Type B pancreatic cell (in vitro differentiated cells): Measurements from ENCODE around the gene ZNF568. TPM values are rescaled to one million over a fixed set of nuclear protein-coding genes. Genes with fewer than 3 reads are reported as not detected.
A peak's percentile ranks its signal among the peaks of the same experiment; 100 is the strongest.

Experiments used
- DNase-seq: peaks from one replicate; pipeline ENCODE4 v3.0.0; 2021; ENCODE audit warnings: mixed read lengths; ENCODE audit not compliant: unreplicated experiment; ENCODE audit errors: extremely low spot score
- H3K27ac Mint-ChIP-seq: 2 replicates; pipeline ENCODE4 v1.8.0; 2021; ENCODE audit warnings: mild to moderate bottlenecking, mixed read lengths
- H3K27me3 Mint-ChIP-seq: 2 replicates; pipeline ENCODE4 v1.8.0; 2021; ENCODE audit warnings: mixed read lengths
- H3K36me3 Mint-ChIP-seq: 2 replicates; pipeline ENCODE4 v1.8.0; 2021; ENCODE audit warnings: mixed read lengths
- H3K4me1 Mint-ChIP-seq: one replicate; pipeline ENCODE4 v1.8.0; 2021; ENCODE audit warnings: mixed read lengths; ENCODE audit not compliant: unreplicated experiment
- H3K4me3 Mint-ChIP-seq: 2 replicates; pipeline ENCODE4 v1.8.0; 2021; ENCODE audit warnings: mild to moderate bottlenecking, mixed read lengths
- H3K9me3 Mint-ChIP-seq: 2 replicates; pipeline ENCODE4 v1.8.0; 2021; ENCODE audit warnings: mixed read lengths
- total RNA-seq: library from RNA; stranded (reverse); gene quantifications from 2 replicates; pipeline ENCODE4 v1.2.1, GENCODE V29; 2021; ENCODE audit warnings: low replicate concordance
- TF ChIP-seq, protein P1 (sequence below): fragments of 200-600 bp; sonication (generic); conservative IDR thresholded peaks from 2 replicates; pipeline ENCODE4 v1.5.0; 2021; ENCODE audit warnings: antibody characterized with exemption, mild to moderate bottlenecking

The ZNF568 gene
- total RNA-seq, 1 donor from 2014 or later: 10.5 TPM

DNA sequence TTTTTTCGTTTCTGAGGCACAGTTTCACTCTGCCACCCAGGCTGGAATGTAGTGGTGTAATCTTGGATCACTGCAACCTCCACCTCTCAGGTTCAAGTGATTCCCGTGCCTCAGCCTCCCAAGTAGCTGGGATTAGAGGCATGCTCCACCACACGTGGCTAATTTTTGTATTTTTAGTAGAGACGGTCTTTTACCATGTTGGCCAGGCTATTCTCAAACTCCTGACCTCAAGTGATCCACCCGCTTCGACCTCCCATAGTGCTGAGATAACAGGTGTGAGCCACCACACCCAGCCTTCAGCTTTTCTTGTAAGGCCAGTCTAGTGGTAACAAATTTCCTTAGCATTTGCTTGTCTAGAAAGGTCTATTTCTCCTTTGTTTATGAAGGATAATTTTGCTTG is 46.2 kb downstream of the ZNF568 start:
- DNase-seq: no peak
- Mint-ChIP-seq H3K4me3 (no peak overlapping the region), H3K27me3 (no peaks in the 10 kb centered on the region), H3K9me3 (peaks cover 21% of the 10 kb centered on the region), H3K27ac (no peak overlapping the region), H3K4me1 (no peaks in the 10 kb centered on the region), H3K36me3 (no peaks in the 10 kb centered on the region)
- TF ChIP-seq, protein P1, sequence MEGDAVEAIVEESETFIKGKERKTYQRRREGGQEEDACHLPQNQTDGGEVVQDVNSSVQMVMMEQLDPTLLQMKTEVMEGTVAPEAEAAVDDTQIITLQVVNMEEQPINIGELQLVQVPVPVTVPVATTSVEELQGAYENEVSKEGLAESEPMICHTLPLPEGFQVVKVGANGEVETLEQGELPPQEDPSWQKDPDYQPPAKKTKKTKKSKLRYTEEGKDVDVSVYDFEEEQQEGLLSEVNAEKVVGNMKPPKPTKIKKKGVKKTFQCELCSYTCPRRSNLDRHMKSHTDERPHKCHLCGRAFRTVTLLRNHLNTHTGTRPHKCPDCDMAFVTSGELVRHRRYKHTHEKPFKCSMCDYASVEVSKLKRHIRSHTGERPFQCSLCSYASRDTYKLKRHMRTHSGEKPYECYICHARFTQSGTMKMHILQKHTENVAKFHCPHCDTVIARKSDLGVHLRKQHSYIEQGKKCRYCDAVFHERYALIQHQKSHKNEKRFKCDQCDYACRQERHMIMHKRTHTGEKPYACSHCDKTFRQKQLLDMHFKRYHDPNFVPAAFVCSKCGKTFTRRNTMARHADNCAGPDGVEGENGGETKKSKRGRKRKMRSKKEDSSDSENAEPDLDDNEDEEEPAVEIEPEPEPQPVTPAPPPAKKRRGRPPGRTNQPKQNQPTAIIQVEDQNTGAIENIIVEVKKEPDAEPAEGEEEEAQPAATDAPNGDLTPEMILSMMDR: no peak

DNA sequence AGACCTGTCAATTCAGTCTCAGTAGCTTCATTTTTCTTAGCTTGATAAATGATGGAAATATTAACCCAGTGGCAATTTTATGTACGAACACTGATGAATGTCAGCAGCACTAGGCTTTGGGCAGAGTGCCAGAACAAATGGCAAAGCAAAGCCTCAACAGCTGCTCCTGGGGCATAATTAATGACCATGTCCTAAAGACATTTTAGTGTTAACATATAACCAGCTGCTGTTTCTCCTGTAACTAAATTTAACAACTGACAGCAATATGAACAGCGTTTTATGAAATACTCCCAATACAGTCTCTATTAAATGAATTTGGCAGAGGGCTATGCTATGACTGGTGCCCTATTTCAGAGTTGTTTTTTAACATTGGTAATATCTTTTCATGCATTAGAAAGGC is 47.1 kb downstream of the ZNF568 start:
- H3K9me3 Mint-ChIP-seq: peaks cover 16% of the 10 kb centered on the region
- no peaks in the 10 kb centered on the region for H3K27me3 Mint-ChIP-seq
- no peaks in the 10 kb centered on the region for H3K4me1 Mint-ChIP-seq
- TF ChIP-seq, protein P1: no peak
- H3K27ac Mint-ChIP-seq: no peak overlapping the region
- no peaks in the 10 kb centered on the region for H3K36me3 Mint-ChIP-seq
- no peak for DNase-seq
- no peak overlapping the region for H3K4me3 Mint-ChIP-seq

DNA sequence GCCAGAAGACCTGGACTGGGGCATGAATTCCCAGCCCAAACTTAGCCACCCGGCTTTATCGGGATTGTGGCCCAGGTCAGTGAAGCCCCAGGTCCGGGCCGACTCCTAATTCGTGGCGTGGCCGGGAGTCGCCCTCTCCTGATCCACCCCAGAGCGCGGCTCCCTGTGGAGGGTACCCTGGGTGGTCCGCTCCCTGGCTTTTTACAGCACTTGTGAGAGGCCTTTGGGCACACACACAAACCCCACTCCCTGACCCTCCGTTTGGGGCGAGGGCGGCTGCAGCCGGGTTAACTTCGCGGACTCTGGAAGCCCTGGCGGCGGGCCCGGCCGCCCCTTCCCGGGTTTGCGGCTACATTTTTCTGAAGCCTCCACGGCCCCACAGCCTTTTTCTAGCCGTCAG is 56.4 kb downstream of the ZNF568 start:
- H3K27me3 Mint-ChIP-seq: no peaks in the 10 kb centered on the region
- DNase-seq: no peak
- no peak overlapping the region for H3K27ac Mint-ChIP-seq
- TF ChIP-seq, protein P1: no peak
- no peaks in the 10 kb centered on the region for H3K4me1 Mint-ChIP-seq
- no peak overlapping the region for H3K4me3 Mint-ChIP-seq
- peaks cover under 1% of the 10 kb centered on the region for H3K36me3 Mint-ChIP-seq
- H3K9me3 Mint-ChIP-seq: no peaks in the 10 kb centered on the region

DNA sequence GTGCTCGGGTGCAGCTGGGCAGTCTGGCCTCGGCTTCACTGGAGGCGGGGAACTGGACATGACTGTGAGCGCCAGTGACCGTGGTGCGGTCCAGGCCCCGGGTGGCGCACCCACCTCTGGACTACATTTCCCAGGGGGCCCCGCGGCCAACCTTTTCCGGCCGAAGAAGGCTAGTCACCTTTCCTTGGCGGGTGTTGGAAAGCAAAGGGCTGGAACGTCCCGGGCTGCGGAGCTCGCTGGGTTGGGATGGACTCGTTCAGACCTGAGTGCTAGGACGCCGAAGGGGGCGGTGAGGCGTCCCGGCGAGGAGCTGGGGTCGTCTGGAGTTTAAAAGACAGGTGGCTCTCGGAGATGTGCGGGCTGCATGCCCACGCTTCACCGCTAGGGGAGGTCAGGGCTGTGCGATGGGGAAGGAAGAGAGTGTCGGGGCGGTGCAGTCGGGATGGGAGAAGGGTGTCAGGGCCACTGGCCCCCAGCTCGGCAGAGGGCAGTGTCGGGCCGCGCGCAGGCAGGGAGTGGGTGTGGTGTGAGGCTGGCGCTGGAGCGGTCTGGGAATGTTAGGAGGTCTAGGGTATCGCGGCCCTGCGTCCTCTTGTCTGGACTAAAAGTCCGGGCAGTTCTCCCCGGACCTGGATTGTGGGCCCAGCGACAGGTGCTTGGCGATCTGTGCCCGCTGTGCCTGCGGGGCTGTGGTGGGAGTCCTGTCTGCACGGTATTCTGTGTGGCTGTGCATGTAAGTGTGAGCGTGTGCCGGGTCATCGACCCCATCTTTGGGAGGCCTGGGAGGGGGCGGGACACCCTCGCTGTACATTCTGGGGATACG is 57.1 kb downstream of the ZNF568 start:
- H3K9me3 Mint-ChIP-seq: no peaks in the 10 kb centered on the region
- TF ChIP-seq, protein P1: no peak
- no peaks in the 10 kb centered on the region for H3K4me1 Mint-ChIP-seq
- H3K27ac Mint-ChIP-seq: no peak overlapping the region
- H3K36me3 Mint-ChIP-seq: peaks cover 3% of the 10 kb centered on the region
- no peaks in the 10 kb centered on the region for H3K27me3 Mint-ChIP-seq
- H3K4me3 Mint-ChIP-seq: peak overlapping the region; percentile 61
- DNase-seq: no peak

DNA sequence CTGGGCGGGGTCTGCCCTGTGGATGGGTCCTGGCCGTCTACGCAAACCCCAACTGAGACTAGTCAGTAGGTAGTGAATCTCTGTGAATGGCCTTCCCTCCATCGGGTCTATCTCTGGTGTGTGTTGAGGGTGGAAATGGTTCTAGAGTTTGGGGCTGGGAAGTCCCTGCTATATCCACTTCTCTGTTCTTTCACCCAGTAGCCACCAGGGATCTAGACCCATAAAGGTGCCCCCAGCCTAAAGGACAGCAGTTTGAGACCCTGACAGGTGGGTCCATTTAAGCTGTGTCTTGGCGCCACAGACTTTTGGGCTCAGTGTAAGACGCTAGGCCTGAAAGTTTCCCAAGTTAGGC is 57.7 kb downstream of the ZNF568 start:
- Mint-ChIP-seq H3K9me3 (peaks cover 5% of the 10 kb centered on the region), H3K36me3 (peaks cover 3% of the 10 kb centered on the region), H3K4me1 (no peaks in the 10 kb centered on the region), H3K27ac (no peak overlapping the region), H3K27me3 (no peaks in the 10 kb centered on the region), H3K4me3 (no peak overlapping the region)
- no peak for DNase-seq
- TF ChIP-seq, protein P1: no peak
